HG02759 (cell line): ENCODE measurements around the gene NAPA.

Source experiments
- ATAC-seq: cut with Tn5 transposase; IDR thresholded peaks from one replicate; pipeline ENCODE4 v1.9.1; 2021; ENCODE audit warnings: mild to moderate bottlenecking, moderate library complexity; ENCODE audit not compliant: unreplicated experiment

Gene NAPA

DNA sequence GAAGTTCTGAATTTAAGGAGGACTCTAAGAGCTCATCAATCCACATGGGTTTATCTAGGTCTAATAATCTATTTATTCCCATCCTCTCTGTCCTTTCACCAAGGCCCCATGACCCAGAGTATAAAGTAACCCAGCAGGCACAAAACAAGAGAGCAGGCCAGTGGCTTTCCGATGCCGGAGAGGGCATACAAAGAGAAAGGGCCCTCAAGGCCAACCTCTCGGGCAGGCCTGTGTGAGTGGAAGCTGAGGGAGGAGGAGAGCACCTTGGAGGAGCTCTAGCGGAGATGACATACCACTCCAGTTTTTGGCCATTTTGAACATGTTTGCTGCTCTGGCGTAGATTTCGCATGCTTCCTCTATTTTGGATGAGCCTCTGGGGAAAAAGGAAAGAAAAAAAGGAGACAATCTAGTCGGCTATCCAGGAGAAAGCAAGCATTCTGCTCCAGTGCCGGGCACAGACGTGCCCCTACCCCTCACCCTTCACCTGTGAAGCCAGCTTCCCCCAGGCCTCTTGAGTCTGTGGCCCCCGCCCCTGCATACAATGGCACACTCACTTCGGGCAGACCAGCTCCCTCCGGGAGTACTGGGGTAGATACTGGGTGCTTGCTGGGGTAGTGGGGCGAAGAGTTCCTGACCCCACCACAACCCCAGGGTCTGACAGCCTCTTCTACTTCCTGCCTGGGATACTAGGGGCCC is 11.6 kb downstream of the NAPA start:
- no peak for ATAC-seq

DNA sequence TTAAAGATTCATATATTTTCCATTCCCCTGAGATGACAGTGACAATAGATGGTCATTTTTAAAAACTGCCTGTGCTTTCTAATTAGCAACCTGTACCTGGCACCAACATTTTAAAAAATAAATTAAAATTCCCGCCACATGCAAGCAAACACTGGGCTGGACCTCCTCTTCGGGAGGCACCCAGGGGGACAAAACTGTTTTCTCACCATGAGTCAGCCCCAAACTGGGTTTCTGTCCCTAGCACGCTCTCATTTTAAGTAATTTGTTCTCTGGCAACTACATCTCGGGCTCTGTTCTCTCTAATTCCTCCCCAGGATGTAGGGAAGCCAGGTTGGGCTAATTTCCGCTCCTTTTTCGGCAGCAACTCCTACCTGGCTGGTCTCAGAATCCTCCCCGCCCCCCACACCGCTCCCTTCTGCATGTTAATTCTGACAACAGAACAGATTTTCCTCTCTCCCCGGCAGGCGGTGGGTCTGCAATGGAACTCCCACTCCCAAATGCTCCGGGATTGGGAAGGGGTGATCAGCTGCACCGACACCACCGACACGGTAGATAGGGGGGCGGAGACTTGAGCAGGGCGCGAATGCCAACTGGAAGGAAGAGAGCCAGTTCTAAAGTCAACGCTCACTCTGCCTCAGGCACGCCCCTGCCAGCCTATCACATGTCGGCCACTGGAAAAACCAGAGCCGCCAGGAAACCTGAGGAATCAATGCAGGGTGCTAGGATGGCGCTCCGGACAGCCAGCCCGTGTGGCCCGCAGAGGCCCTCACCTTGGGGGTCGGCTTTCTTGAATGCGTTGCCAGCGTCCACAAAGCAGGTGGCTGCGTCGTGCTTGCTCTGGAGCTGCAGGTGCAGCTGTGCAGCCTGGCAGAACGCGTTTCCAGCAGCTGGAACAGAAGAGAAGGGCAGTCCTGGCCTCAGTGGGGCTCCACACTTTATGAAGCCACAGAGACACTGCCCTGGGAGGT is 14.7 kb downstream of the NAPA start:
- ATAC-seq: no peak

DNA sequence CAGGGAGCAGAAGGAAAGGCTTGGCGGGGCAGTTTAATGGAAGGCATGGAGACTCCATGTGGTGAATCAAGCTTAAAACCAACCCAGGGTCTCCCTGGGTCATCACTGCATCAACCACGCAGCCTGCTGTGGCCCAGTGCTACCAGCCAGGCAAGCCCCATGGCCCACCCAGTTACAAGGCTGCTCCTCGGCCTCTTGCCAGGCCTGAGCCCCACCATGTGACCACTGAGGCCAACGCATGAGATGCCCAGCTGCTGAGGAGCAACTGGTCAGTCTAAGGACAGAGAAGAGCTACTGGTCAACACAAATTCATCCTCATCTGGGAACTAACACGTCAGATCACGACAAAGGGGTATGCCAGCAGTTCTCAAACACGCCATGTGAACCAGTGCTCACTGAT is 15.5 kb downstream of the NAPA start:
- ATAC-seq: no peak

DNA sequence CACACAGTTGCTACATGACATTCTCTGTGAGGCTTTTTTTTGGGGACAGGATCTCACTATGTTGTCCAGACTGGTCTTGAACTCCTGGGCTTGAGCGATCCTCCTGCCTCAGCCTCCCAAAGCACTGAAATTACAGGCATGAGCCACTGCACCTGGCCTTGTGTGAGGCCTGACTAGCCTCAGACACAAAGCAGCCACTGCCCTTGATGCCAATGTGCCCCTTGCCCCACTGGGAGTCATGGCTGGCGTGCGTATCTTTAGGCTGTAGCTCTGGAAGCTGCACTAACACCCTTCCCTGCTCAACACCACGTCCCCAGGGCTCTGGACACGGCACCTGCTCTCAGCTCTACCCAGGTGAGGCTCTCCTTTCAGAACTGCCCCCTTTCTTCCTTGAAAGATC is 16.3 kb downstream of the NAPA start:
- ATAC-seq: no peak

DNA sequence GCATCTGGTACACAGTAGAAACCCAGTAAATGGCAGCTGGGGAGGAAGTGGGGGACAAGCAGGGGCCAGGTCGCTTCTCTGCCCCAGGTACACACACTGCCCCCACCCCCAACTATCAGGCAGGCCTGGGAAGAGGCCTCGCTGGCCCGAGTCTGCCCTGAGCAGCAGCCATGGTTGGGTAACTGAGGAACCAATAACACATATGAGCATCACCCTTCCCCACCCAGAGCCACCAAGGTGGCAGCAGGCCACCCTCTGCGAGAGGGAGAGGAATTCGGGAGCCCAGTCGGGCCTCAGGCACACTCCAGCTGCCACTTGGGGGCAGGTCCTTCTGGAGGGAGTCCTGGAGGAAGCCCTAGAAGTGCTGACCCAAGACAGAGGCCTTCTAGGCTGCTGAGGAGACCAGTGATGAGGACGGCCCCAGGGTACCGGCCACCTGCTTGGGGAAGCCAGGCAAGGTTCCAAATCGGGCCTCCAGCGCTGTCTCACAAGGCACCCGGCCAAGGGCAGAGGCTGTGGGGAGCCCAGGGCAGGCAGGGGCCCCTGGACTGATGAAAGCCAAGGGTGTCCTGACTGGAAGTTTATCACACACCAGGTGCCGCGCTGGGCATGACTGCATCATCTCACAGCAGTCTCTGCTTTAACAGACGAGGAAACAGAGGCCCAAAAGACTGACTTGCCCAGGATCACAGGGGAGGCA is 16.9 kb downstream of the NAPA start:
- ATAC-seq: no peak

DNA sequence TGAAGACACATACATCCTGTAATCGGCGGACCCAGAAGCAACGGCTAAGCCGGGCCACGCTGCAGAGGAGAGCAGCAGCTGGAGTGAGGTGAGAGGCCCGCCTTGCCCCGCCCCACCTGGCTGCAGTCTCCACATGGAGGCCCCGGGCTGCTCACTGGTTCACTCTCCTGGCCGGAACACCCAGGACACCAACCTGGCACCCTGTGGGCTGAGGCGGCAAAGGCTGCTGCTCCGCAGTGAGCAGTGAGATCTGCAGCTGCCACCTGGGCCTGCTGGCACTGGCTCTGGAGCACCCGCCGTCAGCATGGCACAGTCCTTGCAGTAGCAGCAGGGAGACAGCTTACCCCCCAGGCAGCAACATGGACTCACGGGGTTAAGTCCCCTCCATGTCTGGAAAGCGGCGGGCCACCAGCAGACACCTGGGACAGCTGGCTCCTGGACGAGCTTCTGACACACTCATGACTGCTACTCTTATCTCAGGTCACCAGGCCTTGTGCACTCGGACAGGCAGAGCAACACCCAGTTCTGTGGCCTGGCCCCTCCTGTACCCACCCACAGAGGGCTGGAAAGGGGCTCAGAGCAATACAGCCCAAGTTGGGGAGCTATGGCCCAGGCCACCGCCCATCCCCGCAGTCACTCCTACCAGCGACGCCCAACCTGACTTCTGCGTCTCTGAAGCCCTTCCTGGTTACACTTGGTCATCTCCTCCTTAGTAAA is 17.7 kb downstream of the NAPA start:
- ATAC-seq: no peak

DNA sequence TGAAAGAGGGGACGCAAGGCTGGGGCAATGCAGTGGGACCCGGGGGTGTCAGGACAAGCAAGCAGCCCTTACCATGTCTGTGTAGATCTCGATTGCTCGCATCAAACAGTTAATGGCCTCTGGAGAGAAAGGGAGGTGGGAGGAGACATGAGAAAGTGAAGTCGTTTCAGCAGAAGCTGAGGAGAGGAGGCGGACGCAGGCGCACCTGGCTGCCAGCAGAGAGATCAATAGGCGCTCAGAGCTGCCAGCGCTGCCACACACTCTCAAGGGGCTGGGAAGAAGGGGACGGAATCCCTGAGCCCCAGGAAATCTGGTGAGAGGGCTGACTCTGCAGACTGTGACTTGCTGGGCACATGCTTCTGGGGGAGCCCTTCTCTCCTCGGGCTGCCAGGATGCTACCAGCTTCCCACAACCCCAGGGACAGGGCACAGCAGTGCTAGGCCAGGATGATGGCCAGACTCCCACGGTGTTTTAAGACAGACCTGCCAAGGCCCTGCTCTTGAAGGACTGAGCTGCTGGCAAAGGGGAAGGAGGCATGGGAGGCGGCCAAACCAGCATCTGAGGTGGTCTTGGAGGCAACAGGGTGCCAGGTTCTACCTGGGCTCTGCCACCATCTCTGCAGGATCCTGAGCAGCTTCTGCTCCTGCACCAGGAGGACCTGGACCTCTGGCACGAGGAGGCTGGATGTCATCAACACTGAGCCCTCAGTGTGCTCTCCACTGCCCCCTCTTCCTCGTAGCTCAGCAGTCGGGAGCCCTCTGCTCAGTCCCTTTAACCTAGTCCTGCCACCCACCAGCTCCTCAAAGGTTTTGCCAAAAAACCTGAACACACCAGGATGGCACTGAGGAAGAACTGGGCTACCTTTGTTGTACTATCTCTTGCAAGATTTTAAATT is 19.1 kb downstream of the NAPA start:
- no peak for ATAC-seq

DNA sequence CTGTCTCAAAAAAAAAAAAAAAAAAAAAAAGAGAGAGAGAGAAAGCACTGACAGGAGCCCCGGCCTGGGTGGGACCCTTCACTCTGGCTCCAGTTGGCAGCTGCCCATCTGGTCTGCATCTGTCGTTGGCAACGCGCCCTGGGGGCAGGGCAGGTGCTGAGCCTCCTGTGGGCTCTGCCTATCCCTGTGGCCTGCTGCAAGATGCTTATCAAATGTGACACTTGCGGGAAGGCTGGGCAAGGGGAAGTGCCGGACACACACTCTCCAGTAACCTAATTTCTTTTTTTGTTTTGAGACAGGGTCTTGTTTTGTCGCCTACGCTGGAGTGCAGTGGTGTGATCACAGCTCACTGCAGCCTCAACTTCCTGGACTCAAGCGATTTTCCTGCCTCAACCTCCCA is 20.1 kb downstream of the NAPA start:
- ATAC-seq: no peak

DNA sequence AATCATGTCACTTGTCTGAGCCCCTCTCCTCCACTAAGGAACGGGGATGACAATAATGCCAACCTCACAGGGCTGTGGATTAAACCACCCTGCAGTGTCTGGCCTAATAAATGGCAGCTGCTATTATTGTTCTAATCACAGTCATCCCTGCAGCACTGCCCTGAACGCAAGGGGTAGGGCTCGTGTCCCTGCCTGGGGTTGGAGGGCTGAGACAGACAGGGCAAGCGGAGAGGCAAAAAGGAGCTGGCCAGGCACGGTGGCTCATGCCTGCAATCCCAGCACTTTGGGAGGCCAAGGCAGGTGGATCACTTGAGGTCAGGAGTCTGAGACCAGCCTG is 20.7 kb downstream of the NAPA start:
- ATAC-seq: no peak

DNA sequence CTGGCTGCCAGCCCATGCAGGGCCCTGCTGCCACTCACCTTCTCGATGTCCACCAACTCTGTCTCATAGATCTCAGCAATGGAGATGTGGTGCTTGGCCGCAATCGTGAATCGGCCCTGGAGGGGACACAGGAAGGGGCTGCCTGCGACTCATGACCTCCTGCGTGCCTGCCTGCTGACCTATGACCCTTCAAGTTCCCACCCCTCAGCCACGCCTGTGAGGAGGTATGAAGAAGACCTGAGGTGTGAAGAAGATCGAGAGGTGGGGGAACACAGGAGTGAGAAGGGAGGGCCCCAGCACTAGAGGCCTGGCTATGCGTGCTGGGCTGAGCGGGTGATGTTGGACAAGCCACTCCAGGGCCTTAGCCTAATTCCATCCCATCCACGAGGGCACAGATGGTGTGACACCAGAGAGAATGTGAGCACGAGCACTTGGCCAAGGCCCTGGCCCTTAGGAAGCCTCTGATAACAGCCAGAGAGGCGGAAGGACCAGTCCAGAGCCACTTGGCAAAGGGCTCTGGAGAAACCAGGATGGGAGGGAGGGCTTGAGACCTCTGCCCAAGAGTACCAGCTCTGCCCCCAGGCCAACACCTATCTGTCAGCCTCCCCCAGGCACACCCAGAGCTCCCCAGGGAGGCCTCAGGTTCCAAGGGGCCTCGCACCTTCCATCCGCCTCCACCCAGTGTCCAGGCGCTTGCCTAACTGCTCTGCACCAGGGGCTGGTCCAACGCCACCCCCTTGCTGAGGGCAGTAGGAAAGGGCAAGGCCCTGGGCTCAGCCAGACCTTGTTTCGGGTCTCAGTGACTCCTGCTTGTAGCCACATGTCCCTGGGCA is 21.3 kb downstream of the NAPA start:
- ATAC-seq: no peak

DNA sequence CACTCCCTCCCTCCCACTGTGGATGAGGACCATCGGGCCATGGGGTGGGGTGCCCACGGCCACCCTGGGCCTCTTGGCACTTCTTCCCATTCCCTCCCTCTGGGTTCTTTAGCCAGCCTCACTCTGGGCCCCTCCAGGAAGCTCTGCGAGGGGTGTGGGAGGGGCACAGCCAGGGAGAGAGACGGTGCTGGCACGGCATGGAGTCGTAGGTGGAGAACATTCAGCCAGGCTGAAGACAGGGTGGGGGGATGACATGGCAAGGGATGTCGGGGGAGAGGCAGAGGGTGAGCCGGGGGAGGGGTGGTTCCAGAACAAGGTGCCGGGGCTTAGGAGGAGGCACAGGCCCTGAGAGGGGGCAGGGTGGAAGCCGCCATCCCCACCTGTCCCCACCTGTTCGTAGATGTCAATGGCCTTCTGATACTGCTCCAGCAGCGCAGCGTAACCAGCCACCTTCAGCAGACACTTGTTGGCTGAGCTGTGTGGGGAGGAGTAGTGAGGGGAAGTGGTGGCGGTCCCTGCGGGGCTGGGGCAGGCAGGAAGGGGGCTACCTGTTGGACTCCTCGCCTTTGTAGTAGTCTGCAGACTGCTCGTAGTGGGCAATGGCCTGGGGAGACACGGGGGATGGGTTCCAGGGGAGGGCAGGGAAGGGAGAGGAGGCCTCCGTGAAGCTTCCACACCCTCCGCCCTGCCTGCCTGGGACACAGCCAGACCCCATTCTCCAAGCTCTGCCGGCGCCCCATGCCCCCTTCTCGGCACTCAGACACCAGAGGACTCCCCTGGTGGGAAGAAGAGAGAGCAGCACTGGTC is 22.1 kb downstream of the NAPA start:
- no peak for ATAC-seq

DNA sequence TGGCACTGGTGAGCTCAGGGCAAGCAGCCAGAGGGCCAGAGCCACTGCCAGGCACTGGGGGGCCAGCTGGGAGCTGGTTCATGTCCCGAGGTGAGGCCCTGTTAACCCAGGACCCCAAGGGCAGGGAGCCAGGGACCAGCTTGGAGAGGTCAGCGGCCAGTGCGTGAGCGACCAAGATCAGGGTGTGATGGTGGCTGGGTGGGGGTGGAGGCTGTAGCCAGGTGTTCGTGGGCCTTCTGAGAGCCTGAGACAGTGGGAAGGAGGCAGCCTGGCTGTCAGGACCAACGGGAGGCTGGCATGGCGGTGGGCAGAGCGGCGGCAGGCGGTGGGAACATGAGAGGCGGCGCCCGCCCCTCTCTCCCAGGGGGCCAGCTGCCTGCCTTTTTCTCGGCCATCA is 22.7 kb downstream of the NAPA start:
- no peak for ATAC-seq

DNA sequence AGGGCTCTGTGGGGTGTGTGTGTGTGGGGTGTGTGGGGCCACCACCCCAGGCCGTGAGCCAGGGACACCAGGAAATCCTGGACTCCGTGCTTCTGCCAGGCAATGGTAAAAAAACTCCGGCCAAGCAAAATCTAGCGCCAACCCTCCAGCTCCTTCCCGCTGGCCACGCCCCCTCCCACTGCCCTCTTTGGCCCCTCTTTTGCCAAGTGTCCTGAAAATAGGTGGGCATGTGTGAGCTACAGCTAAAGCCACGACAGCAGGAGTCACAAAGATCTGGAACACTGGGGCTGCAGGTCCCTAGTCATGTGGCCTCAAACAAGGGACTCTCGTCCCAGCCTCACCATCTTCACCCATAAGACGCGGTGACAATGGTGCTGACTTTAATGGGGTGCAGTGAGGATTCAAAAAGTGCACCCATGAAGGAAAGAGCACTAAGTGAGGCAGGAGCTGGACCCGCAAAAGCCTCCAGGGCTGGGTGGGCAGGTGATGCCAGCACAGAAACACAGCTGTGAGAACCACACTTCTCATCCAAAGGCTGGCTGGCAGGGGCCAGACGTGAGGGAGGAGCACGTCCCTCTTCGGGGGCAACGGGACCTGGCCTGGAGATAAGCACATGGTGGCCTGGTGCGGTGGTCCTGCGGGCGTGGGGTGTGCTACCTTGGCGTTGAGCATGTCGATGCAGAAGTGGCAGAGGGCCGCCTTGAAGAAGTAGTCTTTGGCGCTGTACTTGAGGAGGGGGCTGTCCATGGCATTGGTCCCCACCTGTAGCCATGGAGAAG is 23.3 kb downstream of the NAPA start:
- no peak for ATAC-seq

DNA sequence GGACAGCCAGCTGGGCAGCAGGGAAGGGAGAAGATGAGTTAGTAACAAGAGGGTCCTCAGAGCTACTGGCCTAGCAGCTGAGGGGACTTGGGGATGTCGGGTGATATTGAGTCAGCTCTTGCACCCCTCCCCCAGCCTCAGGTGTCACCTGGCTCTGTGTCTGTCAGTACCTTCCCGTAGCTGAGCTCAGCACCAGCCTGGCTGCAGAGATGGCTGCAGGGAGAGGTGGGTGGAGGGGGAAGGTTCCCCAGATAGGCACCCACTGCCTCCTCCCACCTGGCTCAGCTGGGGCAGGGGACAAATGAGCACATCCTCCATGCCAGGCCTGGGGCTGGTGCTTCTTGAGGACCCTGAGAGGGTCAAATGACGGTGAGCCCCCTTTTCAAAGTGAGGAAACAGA is 24.0 kb downstream of the NAPA start:
- ATAC-seq: no peak

DNA sequence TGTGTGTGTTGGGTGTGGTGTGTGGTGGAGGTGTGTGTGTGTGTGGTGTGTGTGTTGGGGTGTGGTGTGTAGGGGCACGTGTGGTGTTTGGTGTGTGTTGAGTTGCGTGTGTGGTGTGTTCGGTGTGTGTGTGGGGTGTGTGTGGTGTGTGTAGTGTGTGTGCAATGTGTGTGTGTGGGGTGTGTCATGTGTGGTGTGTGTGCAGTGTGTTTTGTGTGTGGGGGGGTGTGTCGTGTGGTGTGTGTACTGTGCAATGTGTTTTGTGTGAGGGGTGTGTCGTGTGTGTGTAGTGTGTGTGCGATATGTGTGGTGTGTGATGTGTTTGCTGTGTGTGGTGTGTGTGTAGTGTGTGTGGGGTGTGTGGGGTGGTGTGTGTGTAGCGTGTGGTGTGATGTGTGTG is 24.8 kb downstream of the NAPA start:
- ATAC-seq: no peak

DNA sequence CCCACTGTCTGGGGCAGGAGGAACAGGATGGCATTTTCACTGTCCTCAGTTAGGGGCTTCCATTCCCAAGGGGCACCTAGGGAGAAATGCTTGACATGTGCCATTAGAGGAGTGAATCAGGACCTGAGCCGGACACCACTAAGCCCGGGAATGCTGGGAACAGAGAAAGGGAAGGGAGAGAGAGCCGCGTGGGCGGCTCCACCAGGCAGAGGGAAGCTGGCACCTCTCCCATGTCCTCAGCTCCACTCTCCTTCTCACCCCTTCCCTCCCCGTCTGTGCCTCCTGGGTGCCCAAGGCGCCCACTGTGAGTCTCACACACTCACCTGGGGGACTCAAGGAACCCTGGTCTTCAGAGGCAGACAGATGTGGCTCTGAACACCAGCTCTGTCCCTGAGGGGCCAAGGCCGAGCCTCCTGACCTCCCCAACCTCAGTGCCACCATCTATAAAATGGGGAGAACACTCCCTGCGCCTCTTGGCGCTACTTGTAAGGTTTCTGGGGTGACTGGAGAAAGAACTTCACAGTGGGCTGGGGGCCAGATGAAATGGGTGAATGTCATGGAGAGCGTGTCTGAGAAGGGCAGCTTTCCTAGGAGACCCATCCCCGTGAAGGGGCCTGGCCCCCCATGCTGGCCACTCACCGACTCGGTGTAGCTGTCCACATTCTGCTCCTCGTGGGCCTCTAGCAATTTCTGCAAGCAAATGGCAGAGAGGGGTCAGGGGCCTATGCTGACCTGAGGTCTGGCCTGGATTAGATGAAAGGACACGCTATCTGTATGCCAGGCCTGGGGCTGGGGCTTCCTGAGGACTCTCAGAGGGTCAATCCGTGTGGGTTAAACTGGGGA is 25.6 kb downstream of the NAPA start:
- no peak for ATAC-seq
